HG03354 (cell line): ENCODE data around the gene FLAD1.

Source experiments
- ATAC-seq: cut with Tn5 transposase; IDR thresholded peaks from one replicate; pipeline ENCODE4 v1.9.1; 2021; ENCODE audit warnings: mild to moderate bottlenecking; ENCODE audit not compliant: unreplicated experiment, poor library complexity, severe bottlenecking

Gene FLAD1

GRCh38 chr1:155012776-155013602 lies 29.8 kb downstream of the FLAD1 start:
- no peak for ATAC-seq

- no peak for ATAC-seq
These were observed 30.5 kb downstream of the FLAD1 start for GRCh38 chr1:155013632-155014031.

GRCh38 chr1:155014709-155015508 lies 31.8 kb downstream of the FLAD1 start:
- ATAC-seq = no peak

- no peak for ATAC-seq
These were observed 32.5 kb downstream of the FLAD1 start for GRCh38 chr1:155015527-155016230.

GRCh38 chr1:155016231-155016831 lies 33.2 kb downstream of the FLAD1 start:
- ATAC-seq = no peak

GRCh38 chr1:155017041-155017945 lies 34.1 kb downstream of the FLAD1 start:
- peak; percentile 81 for ATAC-seq

- peak; percentile 11 for ATAC-seq
These were observed 34.8 kb downstream of the FLAD1 start for GRCh38 chr1:155017946-155018316.

GRCh38 chr1:155018617-155019348 lies 35.6 kb downstream of the FLAD1 start:
- ATAC-seq = no peak

- no peak for ATAC-seq
These were observed 36.5 kb downstream of the FLAD1 start for GRCh38 chr1:155019377-155020245.

- ATAC-seq = no peak
These were observed 39.2 kb downstream of the FLAD1 start for GRCh38 chr1:155022136-155022926.

GRCh38 chr1:155022927-155023236 lies 39.7 kb downstream of the FLAD1 start:
- ATAC-seq = no peak

- ATAC-seq = no peak
These were observed 40.5 kb downstream of the FLAD1 start for GRCh38 chr1:155023627-155024026.

- ATAC-seq = no peak
These were observed 41.2 kb downstream of the FLAD1 start for GRCh38 chr1:155024315-155024714.

GRCh38 chr1:155026154-155026553 lies 43.0 kb downstream of the FLAD1 start:
- ATAC-seq = no peak

GRCh38 chr1:155026588-155026987 lies 43.4 kb downstream of the FLAD1 start:
- ATAC-seq = no peak

- no peak for ATAC-seq
These were observed 46.5 kb downstream of the FLAD1 start for GRCh38 chr1:155029513-155030242.
